K562 (cell line): Measurements from ENCODE around the gene RNPEPL1. TPM values are rescaled to one million over a fixed set of nuclear protein-coding genes. Genes with fewer than 3 reads are reported as not detected.
A peak's percentile ranks its signal among the peaks of the same experiment; 100 is the strongest.

Experiments
- ATAC-seq: fragments of 200-7000 bp; cut with Tn5 transposase; 3 replicates; pipeline ENCODE4 v1.9.1; 2020; ENCODE audit warnings: moderate library complexity
- BruUV-seq: library from RNA; stranded (reverse); fragments of 400-500 nt; replicated peaks from 2 replicates; lab custom pipeline; 2021; lab: Mats Ljungman, UMichigan
- CTCF ChIA-PET: fragments of 300-600 bp; formaldehyde crosslinking; extraction: SDS; loops from one replicate; lab custom pipeline; 2021; ENCODE audit warnings: low intra/inter-chr PET ratio; lab: Yijun Ruan, JAX
- POLR2A ChIA-PET: fragments of 300-600, 350-650 bp; sonication (Branson Sonifier 250); formaldehyde crosslinking; extraction: SDS; loops from one replicate; lab custom pipeline; 2021; ENCODE audit warnings: antibody characterized with exemption, inconsistent platforms; lab: Yijun Ruan, JAX
- DNase-seq, 4 experiments: peaks; one replicate each; pipeline versions ENCODE4 v3.0.0 to v3.0.0-alpha.2; 2011 to 2018; ENCODE audit warnings: low spot score in 3 of 4, mixed read lengths in 3 of 4; ENCODE audit errors: extremely low read depth in 1 of 4
- FAIRE-seq: peaks from 2 replicates; lab custom pipeline; 2011; peaks lifted over from hg19 to GRCh38; lab: Jason Lieb, UNC
- H2AFZ ChIP-seq: 2 replicates; pipeline ENCODE4 v1.6.0; 2011; ENCODE audit warnings: low read depth, low read length, control low read depth, inconsistent platforms
- H3K27ac ChIP-seq: fragments of 200-600 bp; 3 replicates; pipeline ENCODE4 v1.8.0; 2011; ENCODE audit warnings: low read depth, mild to moderate bottlenecking, control low read depth, inconsistent platforms, low read length, moderate library complexity, mixed read lengths; ENCODE audit errors: extremely low read depth
- H3K27me3 ChIP-seq, 2 experiments: fragments of 300-600 bp in 1 of 2; 2 replicates in 1 of 2; 3 replicates in 1 of 2; pipeline versions ENCODE4 v1.6.0 to v1.8.0; 2011; ENCODE audit warnings: inconsistent platforms in 2 of 2, low read length in 2 of 2, mild to moderate bottlenecking in 1 of 2, mixed read lengths in 1 of 2, moderate library complexity in 1 of 2; ENCODE audit not compliant: control insufficient read depth in 2 of 2, insufficient read depth in 2 of 2
- H3K36me3 ChIP-seq: fragments of 300-600 bp; 3 replicates; pipeline ENCODE4 v1.8.0; 2011; ENCODE audit warnings: mild to moderate bottlenecking, low read length, inconsistent platforms; ENCODE audit not compliant: control insufficient read depth, insufficient read depth
- H3K4me1 ChIP-seq, 2 experiments: fragments of 200-600 bp in 1 of 2; replicated peaks in 1 of 2; 2 replicates in 1 of 2; 3 replicates in 1 of 2; pipeline versions ENCODE4 v1.5.1 to v1.8.0; 2011; ENCODE audit warnings: inconsistent platforms in 2 of 2, low read length in 2 of 2, mild to moderate bottlenecking in 1 of 2, mixed read lengths in 1 of 2, moderate library complexity in 1 of 2; ENCODE audit not compliant: control insufficient read depth in 2 of 2, insufficient read depth in 2 of 2
- H3K4me2 ChIP-seq: 2 replicates; pipeline ENCODE4 v1.6.1; 2011; ENCODE audit warnings: low read length, control low read depth, inconsistent platforms, mixed read lengths; ENCODE audit not compliant: insufficient read depth
- H3K4me3 ChIP-seq: fragments of 200-600 bp; sonication (generic), shearing (Covaris generic); 2 replicates; pipeline ENCODE4 v1.5.1; 2016; ENCODE audit warnings: control low read depth, inconsistent platforms
- H3K79me2 ChIP-seq: fragments of 200-600 bp; 3 replicates; pipeline ENCODE4 v1.8.0; 2011; ENCODE audit warnings: low read length, inconsistent platforms; ENCODE audit not compliant: control insufficient read depth, insufficient read depth
- H3K9ac ChIP-seq, 2 experiments: 2 replicates each; pipeline versions ENCODE4 v1.6.0 to v1.6.1; 2011; ENCODE audit warnings: low read depth in 2 of 2, low read length in 2 of 2, control low read depth in 1 of 2, inconsistent platforms in 1 of 2, mild to moderate bottlenecking in 1 of 2, mixed read lengths in 1 of 2; ENCODE audit not compliant: insufficient read depth in 1 of 2
- H3K9me1 ChIP-seq: one replicate; pipeline ENCODE4 v1.6.0; 2011; ENCODE audit warnings: inconsistent platforms, mild to moderate bottlenecking, low read length, moderate library complexity; ENCODE audit not compliant: control insufficient read depth, insufficient read depth
- H3K9me3 ChIP-seq: replicated peaks from 2 replicates; pipeline ENCODE4 v1.5.1; 2011; ENCODE audit warnings: low read depth, low read length, inconsistent platforms; ENCODE audit not compliant: control insufficient read depth, insufficient read depth
- H4K20me1 ChIP-seq: replicated peaks from 2 replicates; pipeline ENCODE4 v1.6.1; 2011; ENCODE audit warnings: low read length, inconsistent platforms, mixed read lengths; ENCODE audit not compliant: control insufficient read depth, insufficient read depth
- ELK3 ChIP-seq: fragments of 450-650 bp; formaldehyde crosslinking; IDR thresholded peaks from 2 replicates; pipeline ENCODE4 v1.4.0; 2020; ENCODE audit warnings: mild to moderate bottlenecking
- KAT2B ChIP-seq: IDR thresholded peaks from one replicate; pipeline ENCODE4 v1.6.1; 2012; ENCODE audit warnings: low read depth, mild to moderate bottlenecking, control low read depth, inconsistent platforms, low read length, moderate library complexity
- RBBP5 ChIP-seq: fragments of 200-600 bp; sonication (generic); IDR thresholded peaks from 2 replicates; pipeline ENCODE4 v1.6.1; 2012; ENCODE audit warnings: borderline replicate concordance, mild to moderate bottlenecking, low read length, control low read depth, inconsistent platforms; ENCODE audit not compliant: insufficient read depth, poor library complexity, severe bottlenecking
- RFX1 ChIP-seq: fragments of 450-650 bp; IDR thresholded peaks from 2 replicates; pipeline ENCODE4 v1.6.1; 2016; ENCODE audit warnings: mild to moderate bottlenecking, moderate library complexity
- WGBS: fragments of 100-300 bp; shearing (Covaris generic); methylation state at CpG from one replicate; pipeline ENCODE4 v1.1.6; 2016; ENCODE audit warnings: low coverage, mixed read lengths; ENCODE audit not compliant: insufficient coverage; ENCODE audit errors: missing lambda C conversion rate; 5-methylcytosine and 5-hydroxymethylcytosine counted together
- in situ Hi-C: fragments of 300-500 bp; cut with MboI; formaldehyde crosslinking; loops from 4 replicates; pipeline ENCODE4 v1.15.0; 2018; ENCODE audit warnings: inconsistent platforms, mixed read lengths
- intact Hi-C: fragments of 100-400 bp; cut with micrococcal nuclease; formaldehyde crosslinking; loops from 2 replicates; pipeline ENCODE4 v1.14.2; 2022
- polyA plus RNA-seq, 8 experiments: library from polyadenylated mRNA; depleted of rRNA in 4 of 8; stranded (reverse) in 5 of 8; unstranded in 3 of 8; fragments of >200 nt; fragmentation: Nextera tagmentation in 2 of 8; fragmentation: Illumina TruSeq in 1 of 8; extraction: Ambion mirVana in 2 of 8; extraction: Trizol in 1 of 8; gene quantifications; 2 replicates each; pipeline versions ENCODE4 v1.2.1 to v1.2.3, GENCODE V29; 2011 to 2014; ENCODE audit warnings: inconsistent platforms in 1 of 8, missing spikeins in 1 of 8
- total RNA-seq, 7 experiments: library from RNA; depleted of rRNA in 6 of 7; stranded (reverse); fragments of >200 nt in 6 of 7; fragmentation: Illumina TruSeq in 2 of 7; extraction: Trizol in 2 of 7; gene quantifications; 2 replicates each; pipeline versions ENCODE4 v1.2.1 to v1.2.3, GENCODE V29; 2011 to 2021; ENCODE audit warnings: low replicate concordance in 1 of 7
- TF ChIP-seq, protein P1 (sequence below), 2 experiments: IDR thresholded peaks; 2 replicates each; pipeline ENCODE4 v1.6.1; 2012; ENCODE audit warnings: improper control_type of control experiment in 2 of 2, low read depth in 2 of 2, low read length in 2 of 2, borderline replicate concordance in 1 of 2
- TF ChIP-seq, protein P2 (sequence below): fragments of 450-650 bp; IDR thresholded peaks from 2 replicates; pipeline ENCODE4 v1.6.1; 2014; ENCODE audit warnings: low read depth, mild to moderate bottlenecking, moderate library complexity, borderline replicate concordance
- TF ChIP-seq, protein P3 (sequence below): fragments of 450-650 bp; IDR thresholded peaks from 2 replicates; pipeline ENCODE4 v1.7.1; 2018; ENCODE audit warnings: mild to moderate bottlenecking, low read depth; ENCODE audit not compliant: partially characterized antibody

Gene RNPEPL1
- total and polyA plus RNA-seq, 9 of the 15 experiments (the other 6 are each of a cell fraction or from before 2014, with no cell fraction given) = 0.07 to 38.7 (median 5.6) TPM

- TF ChIP-seq, protein P1, sequence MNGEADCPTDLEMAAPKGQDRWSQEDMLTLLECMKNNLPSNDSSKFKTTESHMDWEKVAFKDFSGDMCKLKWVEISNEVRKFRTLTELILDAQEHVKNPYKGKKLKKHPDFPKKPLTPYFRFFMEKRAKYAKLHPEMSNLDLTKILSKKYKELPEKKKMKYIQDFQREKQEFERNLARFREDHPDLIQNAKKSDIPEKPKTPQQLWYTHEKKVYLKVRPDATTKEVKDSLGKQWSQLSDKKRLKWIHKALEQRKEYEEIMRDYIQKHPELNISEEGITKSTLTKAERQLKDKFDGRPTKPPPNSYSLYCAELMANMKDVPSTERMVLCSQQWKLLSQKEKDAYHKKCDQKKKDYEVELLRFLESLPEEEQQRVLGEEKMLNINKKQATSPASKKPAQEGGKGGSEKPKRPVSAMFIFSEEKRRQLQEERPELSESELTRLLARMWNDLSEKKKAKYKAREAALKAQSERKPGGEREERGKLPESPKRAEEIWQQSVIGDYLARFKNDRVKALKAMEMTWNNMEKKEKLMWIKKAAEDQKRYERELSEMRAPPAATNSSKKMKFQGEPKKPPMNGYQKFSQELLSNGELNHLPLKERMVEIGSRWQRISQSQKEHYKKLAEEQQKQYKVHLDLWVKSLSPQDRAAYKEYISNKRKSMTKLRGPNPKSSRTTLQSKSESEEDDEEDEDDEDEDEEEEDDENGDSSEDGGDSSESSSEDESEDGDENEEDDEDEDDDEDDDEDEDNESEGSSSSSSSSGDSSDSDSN (IDR thresholded peaks at IDR 0.05; ENCODE audit: borderline replicate concordance in 1 of 2, low read depth in 2 of 2, low read length in 2 of 2) = peak in 1 of 2 experiments; percentile 20; a peak in 1 of 4 replicates
Measured at GRCh38 chr2:240567137-240567871, 980 bp upstream of the RNPEPL1 start (continued).

GRCh38 chr2:240568678-240569522 is 616 bp downstream of the RNPEPL1 start:
- CTCF ChIA-PET = no interaction called here
- Histone ChIP-seq H3K4me2 (peak overlapping the region; percentile 77), H2AFZ (0 out of 2 replicates have a peak overlapping the region, but pooled peaks have one; percentile 45), H3K9ac (peak overlapping the region; percentile 42 to 89; a peak in 3 of 4 replicates), H3K4me1 (peaks cover 24 to 83% of the 10 kb centered on the region in 2 experiments), H3K9me1 (no peaks in the 10 kb centered on the region), H3K36me3 (peaks cover 8% of the 10 kb centered on the region; the same call in 2 of the 3 replicates), H3K79me2 (peaks cover 58% of the 10 kb centered on the region), H3K27ac (peak overlapping the region; percentile 59), H3K4me3 (peak overlapping the region; percentile 58), H3K27me3 (no peaks in the 10 kb centered on the region), H3K9me3 (no peaks in the 10 kb centered on the region), H4K20me1 (no peaks in the 10 kb centered on the region)
- WGBS = 3% methylated on average over 20 of the region's 93 CpGs
- no TSS peak for BruUV-seq
- in situ Hi-C loops (no loop called here), intact Hi-C loops (loop anchor here (10.0 kb wide), 1 partner anchor 54 kb away; no protein-coding TSS in a partner anchor)
- DNase-seq = peak; percentile 34 to 61 (median 55)
- no peak for FAIRE-seq
- POLR2A ChIA-PET = interaction anchor here (0.6 to 1.4 kb wide), 3 partner anchors 10 to 18 kb away, joined by 3 to 5 read pairs (median 4); partner anchors contain the start of gene CAPN10
- no peak for ATAC-seq
- no peak for TF ChIP-seq RFX1
- TF ChIP-seq ELK3 (CRISPR knock-in tag) = no peak
- TF ChIP-seq KAT2B = no peak
- TF ChIP-seq, protein P2, sequence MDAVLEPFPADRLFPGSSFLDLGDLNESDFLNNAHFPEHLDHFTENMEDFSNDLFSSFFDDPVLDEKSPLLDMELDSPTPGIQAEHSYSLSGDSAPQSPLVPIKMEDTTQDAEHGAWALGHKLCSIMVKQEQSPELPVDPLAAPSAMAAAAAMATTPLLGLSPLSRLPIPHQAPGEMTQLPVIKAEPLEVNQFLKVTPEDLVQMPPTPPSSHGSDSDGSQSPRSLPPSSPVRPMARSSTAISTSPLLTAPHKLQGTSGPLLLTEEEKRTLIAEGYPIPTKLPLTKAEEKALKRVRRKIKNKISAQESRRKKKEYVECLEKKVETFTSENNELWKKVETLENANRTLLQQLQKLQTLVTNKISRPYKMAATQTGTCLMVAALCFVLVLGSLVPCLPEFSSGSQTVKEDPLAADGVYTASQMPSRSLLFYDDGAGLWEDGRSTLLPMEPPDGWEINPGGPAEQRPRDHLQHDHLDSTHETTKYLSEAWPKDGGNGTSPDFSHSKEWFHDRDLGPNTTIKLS = no peak
- peak; percentile 40 for TF ChIP-seq RBBP5
- TF ChIP-seq, protein P3, sequence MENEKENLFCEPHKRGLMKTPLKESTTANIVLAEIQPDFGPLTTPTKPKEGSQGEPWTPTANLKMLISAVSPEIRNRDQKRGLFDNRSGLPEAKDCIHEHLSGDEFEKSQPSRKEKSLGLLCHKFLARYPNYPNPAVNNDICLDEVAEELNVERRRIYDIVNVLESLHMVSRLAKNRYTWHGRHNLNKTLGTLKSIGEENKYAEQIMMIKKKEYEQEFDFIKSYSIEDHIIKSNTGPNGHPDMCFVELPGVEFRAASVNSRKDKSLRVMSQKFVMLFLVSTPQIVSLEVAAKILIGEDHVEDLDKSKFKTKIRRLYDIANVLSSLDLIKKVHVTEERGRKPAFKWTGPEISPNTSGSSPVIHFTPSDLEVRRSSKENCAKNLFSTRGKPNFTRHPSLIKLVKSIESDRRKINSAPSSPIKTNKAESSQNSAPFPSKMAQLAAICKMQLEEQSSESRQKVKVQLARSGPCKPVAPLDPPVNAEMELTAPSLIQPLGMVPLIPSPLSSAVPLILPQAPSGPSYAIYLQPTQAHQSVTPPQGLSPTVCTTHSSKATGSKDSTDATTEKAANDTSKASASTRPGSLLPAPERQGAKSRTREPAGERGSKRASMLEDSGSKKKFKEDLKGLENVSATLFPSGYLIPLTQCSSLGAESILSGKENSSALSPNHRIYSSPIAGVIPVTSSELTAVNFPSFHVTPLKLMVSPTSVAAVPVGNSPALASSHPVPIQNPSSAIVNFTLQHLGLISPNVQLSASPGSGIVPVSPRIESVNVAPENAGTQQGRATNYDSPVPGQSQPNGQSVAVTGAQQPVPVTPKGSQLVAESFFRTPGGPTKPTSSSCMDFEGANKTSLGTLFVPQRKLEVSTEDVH = no peak
